ENCODE measurements around the gene DNAJB9. TPM values are rescaled to one million over a fixed set of nuclear protein-coding genes. Genes with fewer than 3 reads are reported as not detected.
A peak's percentile ranks its signal among the peaks of the same experiment; 100 is the strongest.

The DNAJB9 gene
- total RNA-seq, 1 donor from 2014 or later: 50.1 TPM

DNA sequence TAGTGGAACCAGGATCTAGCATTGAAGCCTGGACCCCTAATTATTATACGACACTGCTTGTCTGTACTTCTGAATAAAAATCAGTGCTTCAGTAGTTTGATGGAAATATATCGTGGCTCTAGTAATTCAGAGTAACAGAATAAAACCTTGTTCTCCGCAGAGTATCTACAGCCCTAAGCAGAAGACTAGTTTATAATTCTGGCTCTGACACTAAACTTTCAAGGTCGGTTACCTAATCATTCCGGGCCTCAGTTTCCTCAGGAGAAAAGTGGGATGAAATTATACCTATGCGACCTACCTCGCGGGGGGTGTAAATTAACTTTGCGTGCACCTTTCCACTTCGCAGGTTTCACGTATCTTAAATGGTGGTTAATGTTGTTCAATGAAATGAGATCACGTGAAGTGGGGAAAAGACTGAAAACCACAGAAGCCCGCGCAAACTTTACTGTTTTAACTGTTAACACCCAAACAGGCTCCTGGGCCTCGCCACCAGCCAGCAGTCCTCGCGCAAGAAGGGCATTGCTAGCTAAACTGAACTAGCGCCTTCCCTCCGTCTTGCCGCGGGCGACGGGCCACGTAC lies 783 bp upstream of the DNAJB9 start:
- no peak for DNase-seq (ENCODE audit: low spot score)

DNA sequence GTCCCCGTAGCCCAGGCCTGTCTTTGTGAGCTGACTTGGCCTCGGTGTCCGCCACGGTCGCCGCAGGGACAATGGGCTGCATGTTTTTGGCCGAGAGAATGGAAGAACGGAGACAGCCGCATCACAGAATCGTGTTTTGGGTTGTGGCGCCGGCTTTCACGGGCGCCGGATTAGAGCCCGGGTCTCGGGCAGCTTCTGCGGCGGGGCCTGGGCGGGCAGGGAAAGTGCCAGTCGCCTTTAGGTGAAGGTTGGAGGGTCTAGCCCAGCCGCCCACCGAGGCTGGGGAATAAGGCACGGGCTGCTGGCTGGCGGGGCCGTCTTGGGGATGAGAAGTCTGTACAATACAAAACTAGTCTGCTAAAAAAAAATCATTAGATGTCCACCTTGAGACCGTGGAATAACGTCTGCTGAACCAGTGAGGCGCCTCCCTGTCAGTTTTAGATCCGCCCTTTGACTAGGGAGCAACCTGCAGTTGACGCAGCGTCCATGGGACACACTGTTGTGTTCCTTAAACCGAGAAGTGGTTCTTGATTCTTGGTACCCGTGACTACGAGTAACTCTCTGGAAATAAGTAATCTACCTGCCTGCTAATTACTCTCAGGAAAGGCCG lies 577 bp downstream of the DNAJB9 start:
- peak; percentile 43 for DNase-seq (ENCODE audit: low spot score)

DNA sequence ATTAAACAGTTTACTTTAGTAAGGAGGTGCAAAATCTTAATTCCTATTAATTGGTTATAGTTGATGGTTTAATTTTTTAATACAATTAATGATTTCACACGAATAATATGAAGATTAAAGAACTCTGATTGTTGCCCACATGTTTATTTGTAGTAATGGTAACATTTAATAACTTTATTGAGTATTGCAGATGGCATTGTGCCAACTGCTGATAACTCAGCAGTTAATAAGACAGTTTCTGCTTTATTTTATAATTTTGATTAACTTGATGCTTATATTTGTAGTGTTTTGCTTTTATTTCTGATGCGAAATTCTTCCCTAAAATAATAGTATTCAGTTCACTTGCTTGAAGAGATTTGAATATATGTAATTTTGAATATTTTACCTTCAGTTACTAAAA lies 2.8 kb downstream of the DNAJB9 start:
- DNase-seq (ENCODE audit: low spot score): no peak

DNA sequence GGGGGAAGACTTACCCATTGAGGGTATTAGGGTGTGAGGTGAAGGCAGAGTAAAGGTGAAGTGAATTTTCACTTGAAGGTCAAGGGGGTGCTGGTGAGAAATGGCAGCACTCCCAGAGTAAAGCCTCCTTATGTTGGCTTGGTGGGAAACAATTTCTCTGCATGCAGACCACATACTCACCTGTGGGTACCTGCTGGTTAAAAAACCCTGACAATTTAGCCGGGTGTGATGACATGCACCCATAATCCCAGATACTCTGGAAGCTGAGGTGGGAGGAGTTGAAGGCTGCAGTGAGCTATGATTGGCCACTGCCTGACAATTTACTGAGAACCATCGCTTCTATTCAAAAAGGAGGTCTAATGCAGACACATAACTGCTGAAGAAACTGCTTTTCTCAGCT lies 5.5 kb downstream of the DNAJB9 start:
- no peak for DNase-seq (ENCODE audit: low spot score)

DNA sequence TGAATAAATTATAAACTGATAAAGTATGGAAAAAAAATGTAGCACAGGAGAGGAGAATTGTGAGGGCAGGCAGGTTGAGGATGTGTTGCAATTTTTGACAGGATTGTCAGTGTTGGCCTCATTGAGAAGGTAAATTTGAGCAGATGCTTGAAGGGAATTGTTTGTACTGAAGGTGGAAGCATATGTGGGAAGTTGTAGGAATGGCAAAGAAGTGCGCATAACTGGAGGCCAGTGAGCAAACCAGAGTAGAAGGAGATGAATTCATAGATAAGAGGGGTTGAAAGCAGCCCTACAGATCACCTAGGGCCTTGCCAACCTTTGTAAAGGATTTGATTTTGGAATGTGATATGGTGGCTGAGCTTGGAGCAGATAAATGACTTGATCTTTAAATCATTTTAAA lies 6.4 kb downstream of the DNAJB9 start:
- DNase-seq (ENCODE audit: low spot score): no peak

DNA sequence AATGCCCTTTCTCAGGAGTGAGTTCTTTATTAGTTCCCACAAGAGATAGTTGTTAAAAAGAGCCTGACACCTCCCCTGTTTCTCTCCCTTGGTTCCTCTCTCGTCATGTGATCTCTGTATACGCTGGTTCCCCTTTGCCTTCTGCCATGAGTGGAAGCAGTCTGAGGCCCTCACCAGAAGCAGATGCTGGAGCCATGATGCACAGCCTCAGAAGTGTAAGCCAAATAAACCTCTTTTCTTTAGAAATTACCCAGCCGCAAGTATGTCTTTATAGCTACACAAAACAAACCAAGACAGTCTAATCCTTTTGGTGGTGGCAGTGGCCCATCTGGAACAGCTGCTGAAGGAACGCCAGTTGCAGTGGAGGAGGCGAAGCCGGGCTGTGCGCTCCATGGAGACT lies 9.3 kb downstream of the DNAJB9 start:
- no peak for DNase-seq (ENCODE audit: low spot score)

DNA sequence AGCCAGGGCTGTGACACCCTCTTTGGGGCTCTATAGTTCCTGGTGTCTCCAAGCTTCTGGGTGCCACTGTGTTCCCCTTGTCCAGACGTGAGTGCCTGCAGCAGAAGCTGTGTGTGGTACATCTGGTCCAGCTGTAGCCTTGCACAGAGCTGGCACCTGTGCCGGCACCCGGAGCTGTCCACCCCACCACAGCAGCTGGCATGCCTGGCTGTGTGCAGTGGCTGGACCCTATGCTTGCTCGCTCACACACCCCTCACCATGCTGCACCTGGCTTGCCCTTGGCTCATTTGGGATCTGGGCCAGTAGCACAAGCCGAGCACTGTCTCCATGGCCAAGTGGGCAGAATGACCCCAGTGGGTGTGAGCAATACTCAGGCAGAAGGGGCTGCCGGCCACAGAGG lies 10.6 kb downstream of the DNAJB9 start:
- DNase-seq (ENCODE audit: low spot score): no peak

DNA sequence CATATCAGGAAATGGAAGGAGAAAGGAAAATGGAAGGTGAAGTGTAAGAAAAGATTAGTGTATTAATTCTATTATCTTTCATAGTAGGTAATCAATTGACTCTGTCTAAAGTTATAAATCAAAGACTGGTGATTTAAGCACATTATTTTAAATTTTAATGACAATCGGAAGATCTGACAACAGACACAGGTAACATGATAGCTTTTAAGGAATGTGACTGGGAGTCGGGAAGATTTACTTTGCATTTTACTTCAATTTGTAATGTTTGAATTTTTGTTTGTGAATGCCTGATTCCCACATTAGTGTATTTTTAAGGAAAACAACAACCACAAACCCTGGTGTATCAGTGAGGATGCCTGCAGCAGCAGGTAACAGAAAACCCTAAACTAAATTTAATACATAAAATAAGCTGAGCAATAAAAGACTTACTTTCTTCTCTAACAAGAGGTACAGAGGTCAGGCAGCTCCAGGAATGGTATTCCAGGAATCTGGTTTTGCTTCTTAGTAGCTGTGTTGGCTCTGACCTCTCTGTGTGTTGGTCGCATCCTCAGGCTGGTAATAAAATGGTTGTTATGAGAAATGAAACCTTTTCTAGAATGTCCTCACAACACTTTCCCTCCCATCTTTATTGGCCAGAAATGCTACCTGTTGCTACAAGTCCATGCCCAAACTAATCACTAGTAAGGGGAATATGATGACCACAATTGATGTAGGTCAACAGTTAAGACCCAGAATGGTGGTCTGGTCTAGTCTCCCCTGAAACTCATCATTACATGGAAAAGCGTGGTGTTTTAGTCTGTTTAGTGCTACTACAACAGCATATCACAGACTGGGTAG lies 12.2 kb downstream of the DNAJB9 start:
- DNase-seq (ENCODE audit: low spot score): no peak

DNA sequence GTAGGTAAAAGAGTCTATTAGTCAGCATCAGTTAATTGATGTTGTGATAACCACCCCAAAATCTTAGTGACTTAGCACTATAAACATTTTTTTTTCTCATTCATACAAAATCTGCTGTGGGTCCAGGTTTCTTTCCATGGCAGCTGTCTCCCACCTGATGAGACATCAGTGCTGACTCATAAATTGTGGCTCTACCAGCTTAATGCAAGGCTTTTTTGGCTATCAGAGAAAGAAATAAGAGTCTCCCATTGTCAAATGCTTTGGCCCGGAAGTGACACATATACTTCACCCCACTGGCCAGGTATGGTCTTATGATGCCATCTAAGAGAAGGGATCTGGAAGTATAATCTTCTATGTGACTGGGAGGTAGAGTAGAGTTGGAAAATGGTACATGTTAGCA lies 14.5 kb downstream of the DNAJB9 start:
- no peak for DNase-seq (ENCODE audit: low spot score)

DNA sequence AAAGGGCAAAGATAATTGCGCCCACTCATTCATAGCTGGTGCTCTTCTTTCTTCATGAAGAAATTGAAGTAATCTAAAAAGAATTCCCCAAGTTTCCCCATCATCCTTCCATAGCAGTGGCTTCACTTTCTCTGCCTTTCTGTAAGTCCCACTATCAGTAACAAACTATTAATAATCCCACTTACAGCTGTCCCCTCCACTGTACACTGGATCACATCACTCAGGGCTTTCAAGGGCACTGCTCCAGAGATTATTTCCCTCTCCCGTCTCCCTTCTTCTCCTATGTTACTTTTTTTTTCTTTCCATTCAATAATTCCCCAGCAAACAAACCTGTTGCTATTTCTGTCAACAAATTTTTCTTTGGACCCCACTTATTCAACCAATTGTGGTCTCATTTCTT lies 16.2 kb downstream of the DNAJB9 start:
- DNase-seq (ENCODE audit: low spot score): no peak

DNA sequence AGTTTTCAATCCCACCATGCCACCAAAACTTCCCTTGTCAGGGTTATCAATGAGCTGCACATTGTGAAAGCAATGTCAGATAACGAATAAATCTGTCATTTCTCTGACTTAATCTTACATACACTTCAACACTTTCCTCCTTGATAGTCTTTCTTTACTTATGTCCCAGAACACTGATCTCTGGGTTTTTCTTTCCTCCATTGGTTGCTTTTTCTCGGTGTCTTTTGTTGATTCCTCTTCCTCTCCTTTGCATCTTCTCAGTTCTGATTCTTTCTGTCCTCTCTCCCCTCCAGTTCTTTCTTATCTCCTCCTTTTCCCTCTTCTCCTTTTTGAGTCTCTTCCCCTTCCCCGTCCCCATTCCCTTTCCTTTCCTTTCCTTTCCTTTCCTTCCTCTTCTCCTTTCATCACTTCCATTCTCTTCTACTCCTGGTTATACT lies 16.6 kb downstream of the DNAJB9 start:
- DNase-seq (ENCODE audit: low spot score): no peak

DNA sequence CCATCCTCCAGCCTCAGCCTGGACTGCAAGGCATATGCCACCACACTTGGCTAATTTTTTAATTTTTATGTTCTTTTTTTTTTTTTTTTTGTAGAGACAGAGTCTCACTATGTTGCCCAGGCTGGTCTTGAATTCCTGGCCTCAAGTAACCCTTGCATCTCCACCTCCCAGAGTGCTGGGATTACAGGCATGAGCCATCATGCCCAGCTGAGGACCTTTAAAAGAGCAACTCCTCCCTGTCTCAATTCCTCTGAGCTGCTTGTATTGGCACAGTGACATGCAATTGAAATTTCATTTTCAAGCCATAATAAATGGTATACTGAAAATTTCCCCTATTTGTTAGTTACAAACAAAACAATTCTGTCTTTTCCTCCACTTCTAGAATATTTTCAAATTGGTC lies 19.5 kb downstream of the DNAJB9 start:
- DNase-seq (ENCODE audit: low spot score): no peak

DNA sequence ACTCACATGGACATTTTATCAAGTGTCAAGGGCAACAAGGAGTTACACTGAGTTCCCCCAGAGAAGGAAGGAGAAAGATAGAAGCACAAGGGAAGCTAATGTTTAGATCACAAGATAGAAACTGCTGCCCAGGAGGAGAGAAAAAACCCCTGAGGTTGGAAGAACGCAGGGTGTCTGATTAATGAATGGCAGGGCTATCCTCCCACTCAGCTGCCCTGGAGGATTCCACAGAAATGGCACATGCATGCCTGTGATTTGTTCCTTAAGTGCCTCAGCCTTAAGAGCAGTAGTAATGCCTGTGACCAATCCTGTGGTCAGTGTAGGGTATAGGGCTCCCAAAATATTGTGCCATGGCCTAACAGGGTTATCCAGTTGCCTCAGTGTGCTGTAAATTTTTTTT lies 20.2 kb downstream of the DNAJB9 start:
- no peak for DNase-seq (ENCODE audit: low spot score)

DNA sequence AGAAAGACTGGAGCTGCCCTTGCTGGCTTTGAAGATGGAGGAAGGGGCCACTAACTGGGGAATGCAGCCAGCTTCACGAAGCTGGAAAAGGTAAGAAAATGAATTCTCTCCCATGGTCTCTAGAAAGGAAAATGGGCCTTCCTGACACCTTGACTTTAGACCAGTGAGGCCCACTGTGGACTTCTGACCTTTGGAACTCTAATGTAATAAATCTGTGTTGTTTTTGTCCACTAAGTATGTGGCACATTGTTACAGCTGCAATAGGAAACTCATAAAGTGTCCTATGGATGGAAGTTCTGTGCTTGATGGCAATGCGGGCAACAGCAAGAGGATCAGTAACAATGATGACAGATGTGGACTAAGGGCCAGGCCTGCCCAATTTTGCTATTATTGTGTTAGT lies 20.9 kb downstream of the DNAJB9 start:
- no peak for DNase-seq (ENCODE audit: low spot score)

DNA sequence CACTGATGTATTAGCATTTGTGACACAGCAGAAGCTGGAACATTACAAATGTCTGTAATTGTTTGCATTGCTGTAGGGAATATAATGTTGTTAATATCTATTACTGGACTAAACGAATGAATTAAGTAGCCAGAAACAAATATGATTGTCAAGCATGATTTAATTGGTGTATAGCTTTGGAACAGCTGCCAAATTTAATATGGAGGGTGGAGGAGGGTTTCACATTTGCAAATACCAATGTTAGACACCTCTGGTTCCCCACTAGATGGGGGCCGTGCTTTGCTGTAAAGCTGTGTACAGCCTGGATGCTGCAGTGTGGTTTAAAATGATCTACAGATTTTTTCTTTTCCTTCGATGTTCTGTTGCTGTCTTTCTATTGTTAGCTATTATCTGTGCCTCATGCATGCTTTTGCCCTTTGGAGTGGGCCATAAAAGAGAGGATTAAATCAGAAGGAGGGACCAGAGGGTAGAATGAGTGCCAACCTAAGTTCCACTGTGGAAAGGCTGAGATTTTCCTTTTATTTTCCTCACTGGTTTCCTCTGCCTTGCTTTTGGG lies 23.1 kb downstream of the DNAJB9 start:
- DNase-seq (ENCODE audit: low spot score): peak; percentile 29

DNA sequence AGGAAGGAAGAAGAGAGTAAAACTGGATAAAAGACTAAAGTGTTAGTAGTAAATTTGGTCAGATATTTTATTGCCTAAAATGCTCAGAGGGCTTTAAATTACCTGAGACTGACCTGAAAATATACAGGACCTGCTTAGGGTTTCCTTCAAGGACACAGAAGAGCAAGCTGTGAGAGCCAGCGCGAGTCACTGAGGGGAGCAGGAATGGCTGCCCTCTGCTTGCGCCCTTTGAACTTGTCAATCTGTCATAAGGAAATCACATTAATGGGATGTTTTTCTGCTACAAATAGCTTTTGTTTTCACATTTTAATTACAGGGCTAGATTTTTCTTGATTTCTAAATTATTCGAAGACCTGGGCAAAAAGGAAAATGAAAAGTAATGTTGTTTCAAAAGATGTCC lies 26.9 kb downstream of the DNAJB9 start:
- DNase-seq (ENCODE audit: low spot score): no peak

DNA sequence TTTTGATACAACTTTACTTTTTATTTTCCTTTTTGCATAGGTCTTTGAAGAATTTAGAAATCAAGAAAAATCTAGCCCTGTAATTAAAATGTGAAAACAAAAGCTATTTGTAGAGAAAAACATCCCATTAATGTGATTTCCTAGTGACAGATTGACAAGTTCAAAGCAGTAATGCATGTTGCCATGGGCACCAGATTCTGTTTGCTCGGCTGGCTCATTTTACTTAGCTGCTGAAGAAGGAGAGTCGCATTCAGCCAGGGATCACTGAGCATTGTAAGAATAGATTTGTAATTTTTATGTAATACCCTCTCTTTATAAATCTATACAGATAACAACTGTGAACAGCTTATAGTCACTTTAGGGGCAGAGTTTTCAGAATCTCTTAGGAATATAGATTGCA lies 28.5 kb downstream of the DNAJB9 start:
- DNase-seq (ENCODE audit: low spot score): no peak

DNA sequence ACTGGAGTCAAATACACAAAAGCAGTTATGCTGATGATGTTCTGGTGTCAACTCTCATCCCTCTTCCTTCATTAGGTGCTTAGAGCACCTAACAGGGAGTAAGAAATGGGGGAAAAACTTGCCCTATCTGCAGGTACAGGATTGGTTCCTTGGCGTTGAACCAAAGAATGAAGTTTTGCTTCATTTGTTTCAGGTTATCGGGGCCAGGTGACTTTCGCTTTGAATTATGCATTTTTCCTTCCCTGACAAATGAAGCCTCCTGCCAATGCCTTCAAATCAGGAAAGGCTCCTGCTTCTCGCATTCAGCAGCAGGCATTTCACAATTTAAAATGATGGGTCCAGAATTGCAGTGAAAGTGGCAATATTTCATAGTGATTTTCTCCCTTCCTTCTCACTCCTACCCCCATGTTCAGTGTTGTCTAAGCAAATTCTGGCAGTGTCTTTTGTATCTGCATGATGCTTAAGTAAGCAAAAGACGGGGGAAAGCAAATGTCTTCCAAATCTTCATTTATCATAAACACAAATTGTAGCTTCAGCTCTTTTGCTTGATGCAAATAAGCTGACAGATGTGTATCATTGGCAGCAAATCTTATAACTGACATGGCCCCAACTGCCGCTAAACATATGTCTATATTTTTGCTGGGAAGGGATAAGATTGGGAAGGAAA lies 29.4 kb downstream of the DNAJB9 start:
- DNase-seq (ENCODE audit: low spot score): no peak

DNA sequence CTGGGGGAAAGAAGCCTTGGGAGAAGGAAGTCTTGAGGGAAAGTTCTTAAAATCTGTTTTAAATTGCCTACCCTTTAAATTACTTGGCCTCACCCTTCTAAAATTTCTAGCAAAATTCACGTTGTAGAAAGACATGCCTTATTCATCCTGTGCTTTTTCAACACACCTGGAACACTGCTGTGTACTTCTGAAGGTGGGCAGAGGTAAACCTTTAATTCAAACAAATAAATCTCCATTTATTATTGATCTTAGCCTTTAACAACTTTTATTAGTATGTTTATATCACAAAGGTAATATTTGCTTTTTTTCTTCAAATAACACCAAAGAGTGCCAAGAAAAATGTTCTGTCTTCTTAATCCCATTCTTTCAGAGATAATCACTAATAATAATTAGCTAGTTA lies 30.7 kb downstream of the DNAJB9 start:
- no peak for DNase-seq (ENCODE audit: low spot score)

DNA sequence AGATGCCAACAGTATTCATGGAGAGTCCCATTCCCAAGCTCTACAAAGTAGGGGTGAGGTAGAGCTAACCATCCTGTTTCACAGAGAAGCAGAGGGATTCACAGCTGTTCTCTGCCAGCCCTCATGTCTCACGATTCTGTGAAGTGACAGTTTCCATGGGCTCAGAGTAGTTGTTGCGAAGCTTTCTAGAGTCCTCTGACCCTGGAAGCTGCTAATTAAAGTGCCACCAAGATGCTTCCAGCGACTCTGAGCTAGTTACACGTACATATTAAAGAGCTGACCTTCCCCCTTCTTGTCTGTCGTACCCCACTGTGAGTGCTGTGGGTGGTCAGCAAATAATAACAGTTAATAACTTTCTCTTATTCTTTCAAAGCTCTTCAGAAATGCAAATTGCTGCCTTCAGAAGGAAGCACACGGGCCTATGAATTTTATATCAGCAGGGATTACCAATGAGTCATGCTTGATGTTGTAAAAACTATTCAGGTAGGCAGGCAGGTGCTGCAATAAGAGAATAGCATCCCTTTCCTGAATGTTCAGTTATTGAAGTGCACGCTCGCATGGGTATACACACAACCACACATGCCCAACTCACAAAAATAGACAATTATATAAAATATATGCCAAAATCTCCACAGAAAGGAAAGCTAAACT lies 34.1 kb downstream of the DNAJB9 start:
- DNase-seq (ENCODE audit: low spot score): no peak

DNA sequence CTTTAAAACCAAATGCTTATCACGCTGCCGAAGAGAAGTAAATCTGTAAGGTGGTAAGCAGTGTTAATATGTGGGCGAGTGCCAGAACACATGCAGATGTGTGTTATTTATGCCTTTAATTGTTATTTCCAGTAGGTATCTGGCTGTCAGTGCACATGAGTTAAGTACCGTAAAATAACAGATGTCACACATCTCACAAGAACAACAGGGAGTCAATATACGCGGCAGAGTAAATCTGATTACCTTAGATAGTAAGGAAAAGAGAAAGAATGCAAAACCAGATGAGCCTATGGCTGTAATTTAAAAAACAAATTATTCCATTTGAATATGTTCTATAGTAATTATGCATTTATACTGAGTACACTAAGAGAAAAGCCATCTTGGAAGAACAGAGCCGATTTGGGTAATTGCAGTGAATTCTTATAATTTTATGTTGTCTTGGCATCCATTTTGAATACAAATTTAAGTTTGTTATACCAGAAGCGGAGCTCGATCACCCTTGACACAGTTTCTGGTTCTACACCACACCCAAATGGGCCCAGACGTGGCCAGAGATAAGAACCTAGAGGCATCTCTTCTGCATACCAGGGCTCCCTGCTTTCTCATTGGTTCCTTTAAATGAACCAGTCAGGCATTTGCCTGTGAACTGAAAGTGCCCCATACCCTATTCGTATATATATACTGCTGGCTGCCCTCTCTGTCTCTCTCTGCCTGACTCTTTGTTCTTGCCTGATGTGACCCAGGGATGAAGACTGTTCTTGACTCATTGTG lies 34.8 kb downstream of the DNAJB9 start:
- no peak for DNase-seq (ENCODE audit: low spot score)
